GM19463 (cell line): Measurements from ENCODE around the gene STAMBPL1.
A peak's percentile ranks its signal among the peaks of the same experiment; 100 is the strongest.
"Not testable (repeated sequence)": the region's sequence is repeated elsewhere in the genome, so short reads cannot be mapped to it uniquely, and the experiment has no call there.

ENCODE experiments used
- ATAC-seq: cut with Tn5 transposase; IDR thresholded peaks from one replicate; pipeline ENCODE4 v1.9.1; 2021; ENCODE audit warnings: mild to moderate bottlenecking, moderate library complexity; ENCODE audit not compliant: unreplicated experiment

Gene STAMBPL1

DNA sequence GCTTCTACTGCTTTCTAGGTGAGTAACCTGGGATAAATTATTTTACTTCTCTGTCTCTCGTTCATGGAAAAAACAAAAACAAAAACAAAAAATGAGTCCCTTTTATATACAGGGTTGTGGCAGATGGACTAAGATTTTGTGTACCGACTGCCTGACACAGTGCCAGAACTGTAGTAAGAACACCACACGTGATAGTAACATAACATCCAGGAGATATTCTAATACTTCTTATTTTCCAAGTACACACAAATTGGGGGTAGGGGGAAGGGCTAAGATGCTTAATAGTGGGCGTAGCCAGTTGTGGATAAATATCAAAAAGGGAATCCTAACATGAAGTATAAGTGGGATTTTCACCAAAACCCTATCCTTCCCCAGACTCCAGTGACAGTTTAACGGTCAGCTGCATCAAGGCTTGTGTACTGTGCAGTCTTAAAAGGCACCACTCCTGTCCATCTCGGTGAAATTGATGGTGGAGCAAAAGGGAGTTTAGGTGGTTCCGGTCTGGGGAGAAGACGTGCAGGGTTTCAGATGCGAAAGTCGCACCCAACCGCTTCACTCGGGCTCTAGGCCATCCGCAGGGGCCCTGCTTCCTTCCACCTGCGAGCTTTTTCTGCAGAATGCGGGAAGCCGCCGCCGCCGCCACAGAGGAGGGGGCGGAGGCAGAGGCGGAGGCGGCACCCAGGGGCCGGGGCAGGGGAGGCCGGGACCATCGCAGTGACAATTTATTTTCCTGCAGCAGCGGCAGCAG, at the start of gene STAMBPL1:
TSS of gene STAMBPL1 (plus strand) at position 712 of the 748 bp plus-strand sequence. CDS start 21,464 bp downstream, outside the sequence.
- ATAC-seq, result peak; percentile 59

DNA sequence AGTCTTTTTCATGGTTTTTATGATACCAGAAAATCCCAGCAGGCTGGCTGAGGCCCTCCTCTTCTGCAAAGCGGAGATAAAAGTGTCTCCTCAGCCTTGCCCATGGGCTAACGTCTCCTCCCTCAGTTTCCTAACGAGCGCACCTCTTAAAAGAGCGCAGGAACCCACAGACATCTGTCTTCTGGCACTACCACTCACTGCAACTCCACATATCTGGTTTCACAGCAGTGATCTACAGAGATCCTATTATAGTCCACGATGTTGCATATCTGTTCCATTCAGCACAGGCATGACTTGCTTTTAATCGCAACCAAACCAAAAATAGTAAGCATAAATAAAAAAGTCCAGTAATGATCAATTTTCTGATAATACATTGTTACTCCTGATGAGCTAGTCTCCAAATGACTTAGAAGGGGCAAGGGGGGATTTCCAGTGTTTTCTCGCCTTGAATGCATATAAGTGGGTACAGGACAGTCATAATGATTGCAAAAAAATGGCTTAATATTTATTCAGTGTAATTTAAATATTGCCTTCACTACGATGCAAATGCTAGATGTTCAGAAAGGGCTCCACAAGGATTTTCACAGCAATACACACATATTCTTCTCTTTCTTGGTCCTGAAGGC, 49.3 kb upstream of the STAMBPL1 start:
- no peak for ATAC-seq

DNA sequence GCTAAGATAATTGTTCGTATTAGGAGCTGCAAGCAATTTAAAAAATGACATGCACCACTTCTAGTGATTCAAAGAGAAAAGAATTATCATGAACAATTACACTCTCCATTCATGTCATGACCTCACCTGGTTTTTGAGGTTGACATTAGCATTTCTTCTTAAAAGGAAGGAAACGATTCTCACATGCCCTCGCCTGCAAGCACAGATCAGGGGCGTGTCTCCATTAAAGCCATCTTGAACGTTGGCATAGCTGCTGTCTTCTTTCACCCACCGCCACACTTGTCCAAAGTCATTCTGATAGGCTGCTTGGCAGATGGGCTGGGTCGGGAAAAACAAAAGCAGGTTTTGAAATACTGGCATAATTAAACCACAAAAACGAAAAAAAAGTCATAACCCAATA, 48.3 kb upstream of the STAMBPL1 start:
- ATAC-seq, result no peak

DNA sequence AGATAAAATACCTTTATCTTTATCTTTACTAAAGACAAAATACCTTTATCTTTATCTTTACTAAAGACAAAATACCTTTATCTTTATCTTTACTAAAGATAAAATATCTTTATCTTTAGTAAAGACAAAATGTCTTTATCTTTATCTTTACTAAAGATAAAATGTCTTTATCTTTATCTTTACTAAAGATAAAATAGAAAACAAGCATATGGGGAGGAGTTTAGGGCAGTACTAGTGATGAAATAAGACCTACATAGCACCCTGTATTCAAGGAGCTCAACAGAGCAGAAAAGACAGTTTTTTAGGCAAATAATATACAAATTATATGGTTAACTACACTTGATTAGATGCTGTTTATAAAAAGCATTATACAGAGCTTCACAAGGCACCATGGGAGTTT, 47.7 kb upstream of the STAMBPL1 start:
- no peak for ATAC-seq

DNA sequence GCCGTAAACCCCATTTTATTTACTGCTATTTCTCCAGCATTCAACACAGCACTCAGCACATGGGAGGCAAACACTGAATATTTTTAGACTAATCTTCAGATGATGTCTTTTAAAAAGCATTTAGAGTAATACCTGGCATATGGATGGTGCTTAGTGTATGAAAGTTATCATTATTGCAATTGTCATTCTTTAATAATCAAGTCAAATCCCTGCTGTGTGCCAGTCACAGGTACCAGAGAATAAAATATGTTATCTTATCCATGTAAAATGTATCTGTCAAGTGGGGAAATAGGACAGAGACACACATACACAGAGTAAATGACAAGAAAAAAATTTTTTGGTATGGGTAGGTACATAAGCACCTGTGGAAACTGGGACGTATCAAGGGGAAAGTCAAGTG, 46.9 kb upstream of the STAMBPL1 start:
- no peak for ATAC-seq

DNA sequence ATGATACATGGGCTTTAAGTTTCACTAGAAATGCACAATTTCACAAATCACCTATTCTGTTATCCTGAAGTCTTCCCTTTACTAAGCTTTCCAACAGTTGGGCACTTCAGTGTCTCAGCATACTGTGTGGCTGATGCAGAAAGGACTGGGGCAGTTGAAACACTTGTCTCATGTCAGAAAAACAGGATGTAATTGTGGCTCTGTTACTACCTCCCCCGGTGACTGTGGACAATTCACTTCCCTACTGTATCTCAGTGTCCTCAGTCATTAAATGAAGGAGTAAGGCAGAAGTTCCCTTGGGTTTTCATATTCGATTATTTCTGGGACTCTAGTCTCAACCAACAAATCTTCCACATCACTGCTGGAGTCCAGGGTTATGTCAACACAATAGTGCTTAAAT, 46.3 kb upstream of the STAMBPL1 start:
- ATAC-seq, result no peak

DNA sequence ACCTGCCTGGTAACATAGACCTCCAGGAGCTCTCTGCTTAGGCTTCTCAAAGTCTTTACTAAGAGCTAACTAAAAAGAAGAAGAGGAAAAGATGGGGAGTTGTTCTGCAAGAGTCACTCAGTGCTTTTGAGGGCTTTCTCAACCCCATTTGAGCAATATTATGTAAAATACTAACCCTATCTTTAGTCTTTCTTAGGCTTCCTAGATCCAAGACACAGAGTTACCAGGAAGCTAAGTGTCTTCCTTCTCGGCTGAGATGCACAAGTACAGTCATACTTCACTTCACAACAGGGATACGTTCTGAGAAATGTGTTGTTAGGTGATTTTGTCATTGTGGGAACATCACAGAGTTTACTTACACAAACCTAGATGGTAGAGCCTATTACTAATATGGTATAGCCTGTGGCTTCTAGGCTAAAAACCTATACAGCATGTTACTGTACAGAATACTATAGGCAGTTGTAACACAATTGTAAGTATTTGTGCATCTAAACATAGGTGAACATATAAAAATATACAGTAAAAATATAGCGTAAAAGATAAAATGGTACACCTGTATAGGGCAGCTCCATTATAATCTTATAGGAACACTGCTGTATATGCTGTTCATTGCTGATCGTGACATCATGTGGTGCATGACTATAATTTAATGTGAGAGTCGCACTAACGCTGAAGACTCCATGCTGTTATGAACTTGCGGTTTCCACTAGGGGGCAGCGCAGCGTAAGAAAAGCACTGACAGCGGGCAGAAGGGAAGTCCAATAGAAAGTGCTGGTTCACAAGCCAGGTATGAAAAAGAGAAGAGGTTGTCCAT, 44.7 kb upstream of the STAMBPL1 start:
- peak; percentile 76 for ATAC-seq

DNA sequence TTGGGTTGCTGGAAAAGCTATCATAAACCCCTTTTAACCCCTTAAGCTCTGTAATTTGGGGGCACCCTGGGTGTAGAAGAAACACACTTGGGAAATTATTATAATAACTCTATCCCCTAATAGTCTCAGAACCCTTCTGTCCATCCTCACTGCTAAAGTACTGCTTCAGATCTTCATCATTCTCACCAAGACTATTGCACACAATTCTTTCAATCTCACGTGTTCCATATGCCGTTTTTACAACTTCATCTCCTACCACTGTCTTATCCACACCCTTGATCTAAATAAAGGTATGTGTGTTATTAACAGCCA, 44.2 kb upstream of the STAMBPL1 start:
- ATAC-seq, result peak; percentile 8

DNA sequence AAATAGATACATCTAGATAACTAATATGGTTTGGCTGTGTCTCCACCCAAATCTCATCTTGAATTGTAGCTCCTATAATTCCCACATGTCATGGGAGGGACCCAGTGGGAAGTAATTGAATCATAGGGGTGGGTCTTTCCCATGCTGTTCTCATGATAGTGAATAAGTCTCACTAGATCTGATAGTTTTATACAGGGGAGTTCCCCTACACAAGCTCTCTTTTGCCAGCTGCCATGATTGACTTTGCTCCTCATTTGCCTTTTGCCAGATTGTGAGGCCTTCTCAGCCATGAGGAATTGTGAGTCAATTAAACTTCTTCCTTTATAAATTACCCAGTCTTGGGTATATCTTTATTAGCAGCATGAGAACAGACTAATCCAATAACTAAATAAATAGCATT, 42.4 kb upstream of the STAMBPL1 start:
- ATAC-seq, result not testable (repeated sequence)

DNA sequence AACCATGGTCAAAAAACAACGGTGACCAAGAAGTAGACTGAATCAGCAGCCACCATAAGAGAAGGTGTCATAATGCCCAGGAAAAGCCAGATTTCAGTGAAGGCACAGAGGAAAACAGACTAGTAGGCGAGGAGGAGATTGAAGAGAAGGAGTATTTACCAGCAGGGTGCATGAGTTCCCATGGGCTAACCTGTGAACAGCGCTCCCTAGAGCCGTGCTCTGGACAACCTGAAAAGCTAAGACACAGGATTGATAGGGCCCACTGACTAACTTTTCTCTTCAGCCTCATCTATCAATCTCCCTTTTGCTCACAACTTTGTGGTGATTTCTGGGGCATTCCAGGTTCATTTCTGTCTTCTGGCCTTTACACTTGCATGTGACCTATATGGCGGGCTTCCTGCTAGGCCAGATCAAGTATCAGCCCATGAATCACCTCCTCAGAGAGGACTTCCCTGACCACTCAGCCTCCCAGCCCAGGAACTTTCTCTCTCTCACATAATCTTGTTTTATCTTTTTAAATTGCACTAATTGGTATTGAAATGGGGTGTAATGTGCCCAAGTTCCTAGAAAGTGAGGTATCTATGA, 41.2 kb upstream of the STAMBPL1 start:
- ATAC-seq, result no peak

DNA sequence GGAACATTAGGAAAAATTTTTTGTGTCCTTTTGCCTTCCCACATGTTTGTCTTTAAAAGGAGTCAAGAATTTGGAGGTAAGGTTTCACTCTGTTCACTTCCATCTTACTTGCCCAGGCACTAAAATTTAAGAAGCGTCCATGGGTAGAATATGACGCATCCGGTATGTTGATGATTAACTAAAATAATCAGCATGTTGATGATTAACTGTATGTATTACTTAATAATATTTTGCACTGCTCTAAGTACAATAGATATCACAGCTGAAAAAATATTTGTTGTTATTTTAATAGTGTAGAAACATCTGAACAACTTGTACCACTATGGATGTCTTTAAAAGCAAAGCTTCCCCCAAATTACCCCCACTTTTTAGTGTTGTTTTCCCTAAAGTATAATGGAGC, 39.9 kb upstream of the STAMBPL1 start:
- ATAC-seq, result no peak

DNA sequence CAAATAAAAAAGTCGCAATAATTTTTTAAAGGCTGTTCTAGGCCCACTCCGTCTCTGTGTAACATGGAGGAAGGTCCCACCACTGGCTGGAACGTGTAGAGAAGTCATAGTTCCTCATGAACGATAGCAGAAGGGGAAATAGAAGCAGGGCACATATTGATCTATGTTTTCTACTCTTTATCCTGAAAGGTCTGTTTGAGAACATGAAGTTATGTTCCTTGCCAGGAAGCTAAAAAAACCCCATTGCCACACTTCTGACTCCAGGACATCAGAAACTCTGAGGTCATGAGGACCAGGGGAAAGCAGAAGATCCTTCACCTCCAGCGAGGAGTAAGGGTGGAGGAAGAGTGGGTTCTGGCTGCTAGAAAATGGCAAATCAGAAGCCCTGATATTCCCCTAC, 39.2 kb upstream of the STAMBPL1 start:
- ATAC-seq, result no peak

DNA sequence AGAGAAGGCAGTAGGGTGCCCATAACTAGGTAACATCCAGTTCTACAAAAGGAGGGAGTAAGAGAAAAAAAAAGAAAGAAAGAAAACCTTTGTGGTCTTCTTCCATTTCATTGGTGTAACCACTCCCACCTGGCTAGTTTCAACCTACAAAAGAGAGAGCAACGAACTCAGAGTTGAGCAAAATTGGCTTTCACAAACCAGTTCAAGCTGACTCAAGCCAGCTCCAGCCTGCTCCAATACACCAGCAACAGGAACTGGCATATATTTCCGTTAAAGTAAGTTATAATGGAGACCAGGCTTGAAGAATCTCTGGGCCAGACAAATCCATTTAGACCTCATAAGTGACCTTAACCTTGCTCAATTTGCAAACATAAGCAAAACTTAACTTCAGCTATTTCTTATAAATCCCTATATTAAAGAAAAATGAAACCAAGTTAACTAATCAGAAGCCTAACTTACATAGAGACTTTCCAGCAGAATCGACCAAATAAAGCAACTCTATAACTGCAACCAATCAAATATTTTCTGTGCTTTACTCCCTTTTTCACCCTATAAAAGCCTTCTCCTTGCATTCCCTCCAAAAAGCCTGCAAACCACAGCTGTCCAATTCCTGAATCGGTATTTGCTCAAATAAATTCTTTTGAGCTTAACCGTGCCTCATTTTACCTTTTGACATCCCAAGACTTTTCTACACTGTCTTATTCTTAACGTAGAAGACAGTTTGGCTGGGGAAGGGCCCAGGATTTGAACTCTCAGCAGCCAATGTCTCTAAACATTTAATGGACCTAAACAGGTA, 38.5 kb upstream of the STAMBPL1 start:
- no peak for ATAC-seq

DNA sequence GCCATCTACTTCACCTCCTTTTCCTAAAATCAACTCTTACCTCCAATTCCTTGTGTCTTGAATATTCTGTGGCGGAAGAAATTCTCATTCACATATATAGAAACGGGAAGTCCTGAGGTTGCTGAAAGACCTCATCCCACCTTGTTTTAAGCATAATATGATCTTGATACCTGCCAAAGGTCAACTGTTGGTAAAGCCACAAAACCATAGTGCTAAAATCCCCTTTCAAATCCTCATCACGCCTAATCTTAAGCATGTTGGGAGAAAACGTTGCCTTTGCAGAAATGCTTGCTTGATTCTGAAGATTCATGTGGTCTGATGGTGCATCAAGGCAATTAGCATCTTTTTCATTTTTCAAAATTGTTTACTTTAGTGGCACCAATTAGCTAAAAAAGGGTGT, 36.9 kb upstream of the STAMBPL1 start:
- no peak for ATAC-seq

DNA sequence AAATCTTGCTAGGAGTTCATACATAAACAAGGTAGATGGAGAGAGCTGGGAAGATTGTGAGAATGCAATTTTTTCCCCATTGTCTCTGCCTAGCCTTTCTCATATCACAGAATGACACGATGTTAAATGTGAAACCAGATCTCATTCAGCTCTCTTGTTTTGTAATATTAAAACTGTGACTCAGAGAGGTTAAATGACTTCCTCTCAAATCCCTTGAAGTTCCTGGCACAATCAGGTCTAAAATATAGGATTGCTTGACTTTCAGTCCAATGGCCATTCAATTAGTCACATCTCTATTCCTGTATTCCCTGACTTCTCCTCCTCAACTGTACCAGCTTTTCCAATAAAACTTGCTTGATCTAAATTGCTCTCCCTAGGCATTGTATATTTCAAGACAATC, 31.5 kb upstream of the STAMBPL1 start:
- no peak for ATAC-seq

DNA sequence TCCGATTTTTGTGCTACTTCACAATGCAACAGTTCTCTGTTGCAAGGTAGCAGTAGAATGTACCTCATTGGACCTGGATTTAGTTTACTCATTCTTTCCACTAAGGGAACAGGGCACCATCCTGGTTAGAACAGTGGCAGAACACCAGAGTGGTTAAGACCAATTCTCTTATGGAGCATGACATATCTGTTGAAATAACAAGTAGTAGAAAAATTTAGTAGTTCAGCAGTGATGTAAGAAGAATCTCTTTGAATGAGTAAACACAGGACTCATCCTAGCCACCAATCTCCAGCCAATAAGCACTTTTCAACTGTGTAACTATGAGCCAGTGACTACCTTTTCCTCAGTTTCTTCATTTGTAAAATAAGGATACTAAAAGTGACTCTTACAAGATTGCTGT, 30.8 kb upstream of the STAMBPL1 start:
- ATAC-seq, result no peak

DNA sequence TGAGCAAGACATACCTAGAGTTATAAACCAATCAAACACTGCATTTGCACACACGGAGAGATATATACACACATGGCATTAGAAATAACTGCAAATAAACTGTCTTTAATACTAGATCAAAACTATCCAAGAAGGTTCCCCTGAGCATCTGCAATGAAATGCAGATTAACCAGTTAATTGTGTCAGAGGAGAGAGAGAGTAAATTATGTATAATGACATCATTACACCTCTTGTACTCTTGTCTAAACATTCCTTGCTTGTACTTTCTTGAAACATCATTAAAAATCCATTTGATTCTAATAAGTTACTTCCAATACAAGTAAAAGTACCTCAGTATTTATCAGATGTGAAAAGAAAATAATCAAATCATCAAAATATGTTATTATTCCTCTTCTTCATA, 29.3 kb upstream of the STAMBPL1 start:
- no peak for ATAC-seq

DNA sequence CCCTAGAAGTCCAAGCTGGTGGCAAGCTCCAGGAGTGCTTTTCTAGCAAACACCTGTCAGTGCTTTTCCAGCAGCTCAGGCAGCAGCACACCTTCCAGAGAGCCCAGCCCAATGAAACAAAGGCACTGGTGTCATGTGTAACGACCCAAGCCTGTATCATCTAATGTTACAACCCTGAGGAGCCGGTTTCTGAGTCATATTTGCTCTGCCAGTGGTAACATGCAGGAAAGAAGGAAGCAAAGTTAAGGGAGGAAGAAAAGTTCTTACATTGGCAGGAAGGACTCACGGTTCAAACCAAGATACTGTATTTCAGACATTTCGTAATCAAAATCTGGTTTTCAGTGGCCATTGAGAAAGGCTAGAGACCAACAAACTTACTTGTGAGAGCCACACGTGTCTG, 28.3 kb upstream of the STAMBPL1 start, which contains the start of gene ANKRD22:
TSS of gene ANKRD22 (minus strand) at position 139 of the 400 bp plus-strand sequence. CDS start 237 bp downstream, outside the sequence.
- ATAC-seq, result no peak

DNA sequence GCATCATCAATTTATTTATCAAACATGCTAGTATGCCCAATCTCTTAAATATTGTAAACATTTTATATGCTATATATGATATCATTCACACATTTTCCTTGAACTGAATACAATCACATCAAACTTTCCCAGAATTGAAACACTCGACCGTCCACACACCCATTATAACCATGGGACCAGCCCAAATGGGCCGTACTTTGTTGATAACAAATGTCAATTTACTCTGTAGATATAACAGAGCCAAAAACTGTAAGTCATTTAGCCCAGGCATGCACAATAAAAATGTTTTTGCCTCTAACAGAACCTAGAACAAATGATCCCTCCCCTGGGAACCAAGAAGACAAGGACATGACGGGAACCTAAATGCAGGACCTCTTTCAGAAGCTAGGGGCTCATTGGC, 27.7 kb upstream of the STAMBPL1 start:
- ATAC-seq, result no peak

DNA sequence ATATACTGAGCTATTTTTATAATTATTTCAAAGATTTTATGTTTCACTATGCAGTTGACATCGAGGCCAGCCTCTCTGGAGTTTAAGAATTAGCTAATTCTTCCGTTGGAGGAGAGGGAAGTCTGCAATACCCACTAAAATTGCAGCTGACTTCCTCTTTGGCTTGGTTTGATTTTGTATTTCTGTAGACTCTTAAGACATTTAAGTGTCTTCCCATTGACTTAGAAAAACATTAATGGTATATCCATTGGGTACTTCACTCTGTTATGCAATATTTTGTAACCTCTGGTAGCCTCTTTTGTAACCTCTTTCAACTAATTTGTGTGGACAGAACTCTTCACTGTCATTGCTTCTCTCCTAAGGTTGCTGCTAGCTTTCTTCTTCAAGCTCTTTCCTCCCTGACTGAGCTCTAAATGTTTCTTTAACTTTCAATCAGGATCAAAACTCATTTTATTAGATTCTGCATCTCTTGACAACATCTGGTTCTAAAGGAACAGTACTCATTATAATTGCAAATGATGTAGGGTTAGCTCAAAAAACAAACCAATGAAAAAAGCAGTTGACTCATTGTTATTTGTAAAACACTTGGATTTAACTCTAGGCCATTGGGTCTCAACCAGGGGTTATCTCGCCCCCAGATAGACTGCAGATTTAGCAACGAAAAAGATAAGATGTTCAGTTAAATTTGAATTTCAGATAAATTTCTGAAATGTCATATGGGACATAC, 26.7 kb upstream of the STAMBPL1 start:
- no peak for ATAC-seq
